D721Med (cell line): ENCODE results near the gene NOMO2.
"Not testable (repeated sequence)": the region's sequence is repeated elsewhere in the genome, so short reads cannot be mapped to it uniquely, and the experiment has no call there.

Experiments
- DNase-seq: peaks from one replicate; pipeline ENCODE4 v3.0.0; 2011; ENCODE audit warnings: low spot score; ENCODE audit not compliant: insufficient read length
- FAIRE-seq: peaks from 2 replicates; lab custom pipeline; 2011; peaks lifted over from hg19 to GRCh38; lab: Jason Lieb, UNC

The NOMO2 gene

GRCh38 chr16:18401851-18402657 is 159.8 kb downstream of the NOMO2 start:
- not testable (repeated sequence) for DNase-seq, FAIRE-seq

GRCh38 chr16:18401159-18401558 is 160.7 kb downstream of the NOMO2 start:
- not testable (repeated sequence) for FAIRE-seq, DNase-seq

- FAIRE-seq, DNase-seq: not testable (repeated sequence)
These were observed 167.5 kb downstream of the NOMO2 start for GRCh38 chr16:18394363-18394762.

- DNase-seq, FAIRE-seq: not testable (repeated sequence)
These were observed 174.1 kb downstream of the NOMO2 start for GRCh38 chr16:18387767-18388166.

GRCh38 chr16:18386517-18386916 is 175.4 kb downstream of the NOMO2 start:
- not testable (repeated sequence) for DNase-seq, FAIRE-seq

- not testable (repeated sequence) for FAIRE-seq, DNase-seq
These were observed 176.6 kb downstream of the NOMO2 start for GRCh38 chr16:18385285-18385684.

- not testable (repeated sequence) for DNase-seq, FAIRE-seq
These were observed 177.0 kb downstream of the NOMO2 start for GRCh38 chr16:18384869-18385268.

- FAIRE-seq, DNase-seq: not testable (repeated sequence)
These were observed 177.7 kb downstream of the NOMO2 start for GRCh38 chr16:18384098-18384636.

GRCh38 chr16:18382696-18383095 is 179.2 kb downstream of the NOMO2 start:
- not testable (repeated sequence) for DNase-seq, FAIRE-seq
